ENCODE results near the gene CEBPA.

CEBPA gene

DNA sequence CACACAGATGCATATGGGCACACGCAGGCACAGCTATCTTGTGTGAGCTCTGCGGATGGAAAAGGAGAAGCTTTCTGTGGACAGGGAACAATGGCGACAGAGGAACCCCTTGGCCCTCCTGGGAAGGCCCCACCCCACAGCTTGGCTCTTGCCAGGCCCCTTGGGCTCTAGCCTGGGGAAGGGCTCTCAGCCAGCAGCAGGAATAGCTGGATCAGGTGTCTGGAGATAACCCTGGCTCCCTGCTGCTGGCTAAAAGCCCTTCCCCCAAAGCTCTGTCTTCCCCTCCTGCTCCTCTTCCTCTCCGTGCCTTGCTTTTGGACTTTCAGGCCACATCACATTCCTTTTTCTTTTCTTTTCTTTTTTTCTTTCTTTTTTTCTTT, 24.3 kb downstream of the CEBPA start:
- Histone ChIP-seq H3K9ac (ENCODE audit: low read depth, low read length) (no peak overlapping the region), H3K79me2 (ENCODE audit: insufficient read depth, low read length) (no peaks in the 10 kb centered on the region), H3K36me3 (ENCODE audit: insufficient read depth, low read length) (no peaks in the 10 kb centered on the region), H3K27me3 (ENCODE audit: insufficient read depth, low read length, poor library complexity) (no peaks in the 10 kb centered on the region), H3K27ac (ENCODE audit: low read length) (no peak overlapping the region), H4K20me1 (ENCODE audit: insufficient read depth, low read length) (no peaks in the 10 kb centered on the region; the same call in 1 of the 2 replicates), H3K4me3 (ENCODE audit: low read depth in 1 of 2, low read length in 2 of 2) (no peak overlapping the region), H3K9me3 (ENCODE audit: insufficient read depth, low read length, severe bottlenecking) (no peaks in the 10 kb centered on the region), H2AFZ (ENCODE audit: low read depth, low read length) (no peak overlapping the region), H3K4me1 (ENCODE audit: insufficient read depth, low read length) (no peaks in the 10 kb centered on the region), H3K4me2 (ENCODE audit: insufficient read depth, low read length) (no peak overlapping the region)
- DNase-seq, result no peak
- no peak for TF ChIP-seq EZH2 (IDR thresholded peaks at IDR 0.05; ENCODE audit: borderline replicate concordance, low read depth, low read length, severe bottlenecking)
- TF ChIP-seq, protein P1, sequence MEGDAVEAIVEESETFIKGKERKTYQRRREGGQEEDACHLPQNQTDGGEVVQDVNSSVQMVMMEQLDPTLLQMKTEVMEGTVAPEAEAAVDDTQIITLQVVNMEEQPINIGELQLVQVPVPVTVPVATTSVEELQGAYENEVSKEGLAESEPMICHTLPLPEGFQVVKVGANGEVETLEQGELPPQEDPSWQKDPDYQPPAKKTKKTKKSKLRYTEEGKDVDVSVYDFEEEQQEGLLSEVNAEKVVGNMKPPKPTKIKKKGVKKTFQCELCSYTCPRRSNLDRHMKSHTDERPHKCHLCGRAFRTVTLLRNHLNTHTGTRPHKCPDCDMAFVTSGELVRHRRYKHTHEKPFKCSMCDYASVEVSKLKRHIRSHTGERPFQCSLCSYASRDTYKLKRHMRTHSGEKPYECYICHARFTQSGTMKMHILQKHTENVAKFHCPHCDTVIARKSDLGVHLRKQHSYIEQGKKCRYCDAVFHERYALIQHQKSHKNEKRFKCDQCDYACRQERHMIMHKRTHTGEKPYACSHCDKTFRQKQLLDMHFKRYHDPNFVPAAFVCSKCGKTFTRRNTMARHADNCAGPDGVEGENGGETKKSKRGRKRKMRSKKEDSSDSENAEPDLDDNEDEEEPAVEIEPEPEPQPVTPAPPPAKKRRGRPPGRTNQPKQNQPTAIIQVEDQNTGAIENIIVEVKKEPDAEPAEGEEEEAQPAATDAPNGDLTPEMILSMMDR (IDR thresholded peaks at IDR 0.05; ENCODE audit: borderline replicate concordance, extremely low read depth, low read length, poor library complexity, severe bottlenecking), result no peak
- no peak for ATAC-seq (ENCODE audit: insufficient read depth, low read depth)

GRCh38 chr19:33277434-33277833, 24.9 kb downstream of the CEBPA start:
- DNase-seq (no peak), ATAC-seq (ENCODE audit: insufficient read depth, low read depth) (no peak)
- no peaks in the 10 kb centered on the region for H3K79me2 ChIP-seq (ENCODE audit: insufficient read depth, low read length)
- no peaks in the 10 kb centered on the region for H3K9me3 ChIP-seq (ENCODE audit: insufficient read depth, low read length, severe bottlenecking)
- H4K20me1 ChIP-seq (ENCODE audit: insufficient read depth, low read length), result no peaks in the 10 kb centered on the region; the same call in 1 of the 2 replicates
- no peak overlapping the region for H3K4me2 ChIP-seq (ENCODE audit: insufficient read depth, low read length)
- no peaks in the 10 kb centered on the region for H3K36me3 ChIP-seq (ENCODE audit: insufficient read depth, low read length)
- no peaks in the 10 kb centered on the region for H3K27me3 ChIP-seq (ENCODE audit: insufficient read depth, low read length, poor library complexity)
- no peak overlapping the region for H2AFZ ChIP-seq (ENCODE audit: low read depth, low read length)
- no peak overlapping the region for H3K9ac ChIP-seq (ENCODE audit: low read depth, low read length)
- no peaks in the 10 kb centered on the region for H3K4me1 ChIP-seq (ENCODE audit: insufficient read depth, low read length)
- no peak overlapping the region for H3K4me3 ChIP-seq (ENCODE audit: low read depth in 1 of 2, low read length in 2 of 2)
- TF ChIP-seq, protein P1 (IDR thresholded peaks at IDR 0.05; ENCODE audit: borderline replicate concordance, extremely low read depth, low read length, poor library complexity, severe bottlenecking), result no peak
- TF ChIP-seq EZH2 (IDR thresholded peaks at IDR 0.05; ENCODE audit: borderline replicate concordance, low read depth, low read length, severe bottlenecking), result no peak
- no peak overlapping the region for H3K27ac ChIP-seq (ENCODE audit: low read length)

GRCh38 chr19:33275933-33276619, 26.3 kb downstream of the CEBPA start:
- TF ChIP-seq, protein P1 (IDR thresholded peaks at IDR 0.05; ENCODE audit: borderline replicate concordance, extremely low read depth, low read length, poor library complexity, severe bottlenecking), result no peak
- ATAC-seq (ENCODE audit: insufficient read depth, low read depth) (no peak), DNase-seq (no peak)
- Histone ChIP-seq H3K79me2 (ENCODE audit: insufficient read depth, low read length) (no peaks in the 10 kb centered on the region), H4K20me1 (ENCODE audit: insufficient read depth, low read length) (no peaks in the 10 kb centered on the region; the same call in 1 of the 2 replicates), H3K27ac (ENCODE audit: low read length) (no peak overlapping the region), H3K27me3 (ENCODE audit: insufficient read depth, low read length, poor library complexity) (no peaks in the 10 kb centered on the region), H3K4me1 (ENCODE audit: insufficient read depth, low read length) (no peaks in the 10 kb centered on the region), H3K9ac (ENCODE audit: low read depth, low read length) (no peak overlapping the region), H3K4me2 (ENCODE audit: insufficient read depth, low read length) (no peak overlapping the region), H2AFZ (ENCODE audit: low read depth, low read length) (no peak overlapping the region), H3K36me3 (ENCODE audit: insufficient read depth, low read length) (no peaks in the 10 kb centered on the region), H3K4me3 (ENCODE audit: low read depth in 1 of 2, low read length in 2 of 2) (no peak overlapping the region), H3K9me3 (ENCODE audit: insufficient read depth, low read length, severe bottlenecking) (no peaks in the 10 kb centered on the region)
